ENCODE data around the gene MAPK11. TPM values are rescaled to one million over a fixed set of nuclear protein-coding genes. Genes with fewer than 3 reads are reported as not detected.

Gene MAPK11
- total RNA-seq, 1 experiment from 2014 or later, result 19.3 TPM

- no peak for TF ChIP-seq REST (IDR thresholded peaks at IDR 0.05; ENCODE audit: low read depth)
- TF ChIP-seq ATF3 (IDR thresholded peaks at IDR 0.05), result no peak
- TF ChIP-seq POLR2AphosphoS5 (IDR thresholded peaks at IDR 0.05; ENCODE audit: low read depth, low read length), result no peak
- TF ChIP-seq JUND (IDR thresholded peaks at IDR 0.05), result no peak
- TF ChIP-seq RAD21 (IDR thresholded peaks at IDR 0.05; ENCODE audit: low read depth), result no peak
- no peak for TF ChIP-seq MAX (IDR thresholded peaks at IDR 0.05)
Observed at GRCh38 chr22:50317674-50318073, 47.5 kb upstream of the MAPK11 start (continued).

DNA sequence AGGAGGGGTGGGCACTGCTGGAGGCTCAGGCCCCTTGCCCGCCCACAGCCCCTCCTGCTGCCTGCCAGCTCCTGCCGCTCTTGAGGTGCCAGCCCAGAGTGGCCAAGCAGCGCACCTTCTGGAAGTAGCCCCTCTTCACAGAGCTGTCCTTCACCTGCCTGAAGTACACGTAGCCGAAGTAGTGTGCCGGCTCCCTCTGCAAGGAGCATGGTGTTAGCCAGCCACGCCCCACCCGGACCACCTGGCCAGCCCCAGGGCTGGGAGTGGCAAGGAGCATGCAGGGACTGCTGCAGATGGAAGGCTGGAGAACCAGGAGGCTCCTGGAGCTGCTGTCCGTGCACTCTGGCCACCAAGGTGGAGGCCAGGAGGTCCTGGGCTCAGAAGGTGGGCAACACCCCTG is 47.0 kb upstream of the MAPK11 start:
- Histone ChIP-seq H3K9me2 (ENCODE audit: insufficient read depth) (no peaks in the 10 kb centered on the region), H3K4me2 (ENCODE audit: low read length) (no peak overlapping the region), H3K9me3 (ENCODE audit: control insufficient read depth in 1 of 2, insufficient read depth in 1 of 2, low read depth in 1 of 2, low read length in 2 of 2) (no peaks in the 10 kb centered on the region), H3K4me3 (replicated peaks in 1 of 2; ENCODE audit: low read depth in 1 of 2, low read length in 2 of 2) (no peak overlapping the region), H3K79me2 (ENCODE audit: insufficient read depth, low read length) (no peaks in the 10 kb centered on the region), H3K36me3 (ENCODE audit: control insufficient read depth in 1 of 2, insufficient read depth in 2 of 2, low read length in 2 of 2) (no peaks in the 10 kb centered on the region), H3K27ac (ENCODE audit: low read depth, low read length) (no peak overlapping the region), H3K27me3 (ENCODE audit: insufficient read depth, low read length) (no peaks in the 10 kb centered on the region), H4K20me1 (ENCODE audit: insufficient read depth) (no peaks in the 10 kb centered on the region), H2AFZ (ENCODE audit: low read depth, low read length, poor library complexity, severe bottlenecking) (no peak overlapping the region), H3K4me1 (ENCODE audit: control insufficient read depth in 1 of 2, insufficient read depth in 2 of 2, low read length in 2 of 2) (peaks cover 0 to 18% of the 10 kb centered on the region in 2 experiments; a peak in 3 of 4 replicates), H3K9ac (ENCODE audit: low read length) (no peak overlapping the region)
- DNase-seq (ENCODE audit: low read depth, low spot score) (no peak), ATAC-seq (no peak)
- BruUV-seq (replicated peaks), result no TSS peak
- TF ChIP-seq MAX (IDR thresholded peaks at IDR 0.05) (no peak), EZH2 (IDR thresholded peaks at IDR 0.05) (no peak), CBX3 (IDR thresholded peaks at IDR 0.05; ENCODE audit: low read depth) (no peak), ZFX (IDR thresholded peaks at IDR 0.05) (no peak), ELF1 (IDR thresholded peaks at IDR 0.05; ENCODE audit: borderline replicate concordance, low read depth) (no peak), CTCF (IDR thresholded peaks at IDR 0.05 in 2 of 3, conservative IDR thresholded peaks at IDR 0.05 in 1 of 3; ENCODE audit: borderline replicate concordance in 1 of 3, insufficient read depth in 1 of 3, low read depth in 2 of 3, low read length in 2 of 3) (no peak), SP1 (IDR thresholded peaks at IDR 0.05; ENCODE audit: low read depth) (no peak), EGR1 (IDR thresholded peaks at IDR 0.05; ENCODE audit: low read depth) (no peak), POLR2AphosphoS5 (IDR thresholded peaks at IDR 0.05; ENCODE audit: low read depth, low read length) (no peak), JUND (IDR thresholded peaks at IDR 0.05) (no peak), CEBPB (IDR thresholded peaks at IDR 0.05; ENCODE audit: low read depth) (no peak), EZH2phosphoT487 (IDR thresholded peaks at IDR 0.05; ENCODE audit: borderline replicate concordance) (no peak), TCF7L2 (IDR thresholded peaks at IDR 0.05; ENCODE audit: borderline replicate concordance, extremely low read depth, insufficient read depth, insufficient read length) (no peak), ZNF274 (IDR thresholded peaks at IDR 0.05; ENCODE audit: low read depth, low read length) (no peak)
- TF ChIP-seq, protein P1, sequence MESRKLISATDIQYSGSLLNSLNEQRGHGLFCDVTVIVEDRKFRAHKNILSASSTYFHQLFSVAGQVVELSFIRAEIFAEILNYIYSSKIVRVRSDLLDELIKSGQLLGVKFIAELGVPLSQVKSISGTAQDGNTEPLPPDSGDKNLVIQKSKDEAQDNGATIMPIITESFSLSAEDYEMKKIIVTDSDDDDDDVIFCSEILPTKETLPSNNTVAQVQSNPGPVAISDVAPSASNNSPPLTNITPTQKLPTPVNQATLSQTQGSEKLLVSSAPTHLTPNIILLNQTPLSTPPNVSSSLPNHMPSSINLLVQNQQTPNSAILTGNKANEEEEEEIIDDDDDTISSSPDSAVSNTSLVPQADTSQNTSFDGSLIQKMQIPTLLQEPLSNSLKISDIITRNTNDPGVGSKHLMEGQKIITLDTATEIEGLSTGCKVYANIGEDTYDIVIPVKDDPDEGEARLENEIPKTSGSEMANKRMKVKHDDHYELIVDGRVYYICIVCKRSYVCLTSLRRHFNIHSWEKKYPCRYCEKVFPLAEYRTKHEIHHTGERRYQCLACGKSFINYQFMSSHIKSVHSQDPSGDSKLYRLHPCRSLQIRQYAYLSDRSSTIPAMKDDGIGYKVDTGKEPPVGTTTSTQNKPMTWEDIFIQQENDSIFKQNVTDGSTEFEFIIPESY (IDR thresholded peaks at IDR 0.05; ENCODE audit: extremely low read depth, insufficient replicate concordance, low read length), result no peak
- CTCF ChIA-PET, result no interaction called here
- RAD21 ChIA-PET (ENCODE audit: low non-redundant PET in 1 of 2, low total read pairs in 2 of 2, uncharacterized antibody in 2 of 2, unreplicated experiment in 2 of 2), result interaction anchor here in 1 of 2 experiments (0.7 kb wide), 1 partner anchor 10 kb away, joined by 3 read pairs; no protein-coding TSS in a partner anchor
- POLR2A ChIA-PET, result no interaction called here
- intact Hi-C loops (cut with micrococcal nuclease), result no loop called here
